Measurements from ENCODE around the gene DBNDD1. TPM values are rescaled to one million over a fixed set of nuclear protein-coding genes. Genes with fewer than 3 reads are reported as not detected.

Gene DBNDD1
- total and polyA plus RNA-seq, 3 donors from 2014 or later: 2.3 to 5.1 (median 4.7) TPM

- intact Hi-C loops (cut with DNase I; ENCODE audit: low total_unique reads): no loop called here
- WGBS, 2 donors: 79 to 86% methylated on average over 1 to 9 of the region's 9 CpGs
Measured at GRCh38 chr16:89966756-89967155, 52.5 kb downstream of the DBNDD1 start.

DNA sequence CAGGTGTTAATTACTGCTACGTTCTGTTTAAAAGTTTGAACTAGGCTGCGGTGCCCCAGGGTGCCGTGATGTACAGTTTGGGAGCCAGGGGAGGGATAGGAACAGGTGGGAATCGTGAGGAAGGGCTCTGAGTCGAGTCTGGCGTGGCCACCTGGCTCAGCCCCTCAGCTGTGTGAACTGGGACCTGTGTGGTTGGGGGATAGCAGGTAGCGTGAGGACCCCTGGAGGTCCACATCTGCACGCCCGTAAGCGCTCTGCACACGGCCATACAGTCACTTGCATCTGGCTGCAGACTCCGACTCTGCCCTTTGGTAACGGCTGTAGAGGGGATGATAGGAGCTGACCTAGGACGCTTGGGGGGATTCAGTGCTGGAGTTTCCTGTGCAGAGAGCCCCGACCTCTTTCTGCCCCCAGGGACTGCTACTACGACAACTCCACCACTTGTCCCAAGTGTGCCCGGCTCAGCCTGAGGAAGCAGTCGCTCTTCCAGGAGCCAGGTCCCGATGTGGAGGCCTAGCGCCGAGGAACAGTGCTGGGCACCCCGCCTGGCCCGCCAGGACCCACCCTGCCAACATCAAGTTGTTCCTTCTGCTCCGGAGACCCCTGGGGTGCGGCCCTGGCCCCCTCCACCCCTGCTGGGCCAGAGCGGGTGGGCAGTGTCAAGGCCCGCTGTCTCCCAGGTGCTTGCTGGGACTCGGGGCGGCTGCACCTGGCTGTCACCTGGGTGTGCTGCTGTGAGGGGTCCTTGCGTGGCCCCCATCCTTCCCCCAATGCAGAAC, 53.6 kb downstream of the DBNDD1 start:
- no peaks in the 10 kb centered on the region for H3K36me3 ChIP-seq (ENCODE audit: low read depth, missing control alignments)
- no peak overlapping the region for H3K27ac ChIP-seq
- no peak for TF ChIP-seq POLR2A (IDR thresholded peaks at IDR 0.05)
- intact Hi-C loops (cut with DNase I; ENCODE audit: low total_unique reads): no loop called here
- H3K9me3 ChIP-seq: no peaks in the 10 kb centered on the region
- DNase-seq: no peak
- WGBS, 2 donors: 90 to 92% methylated on average over 18 to 30 of the region's 30 CpGs
- no peaks in the 10 kb centered on the region for H3K27me3 ChIP-seq
- H3K4me1 ChIP-seq: no peaks in the 10 kb centered on the region
- H3K4me3 ChIP-seq: no peak overlapping the region

More at GRCh38 chr16:89966756-89967155, 52.5 kb downstream of the DBNDD1 start:
- Histone ChIP-seq H3K27me3 (no peaks in the 10 kb centered on the region), H3K9me3 (no peaks in the 10 kb centered on the region), H3K27ac (no peak overlapping the region), H3K4me1 (peaks cover 8% of the 10 kb centered on the region), H3K36me3 (ENCODE audit: low read depth, missing control alignments) (no peaks in the 10 kb centered on the region), H3K4me3 (no peak overlapping the region)
- TF ChIP-seq POLR2A (IDR thresholded peaks at IDR 0.05): no peak
- TF ChIP-seq, protein P1, sequence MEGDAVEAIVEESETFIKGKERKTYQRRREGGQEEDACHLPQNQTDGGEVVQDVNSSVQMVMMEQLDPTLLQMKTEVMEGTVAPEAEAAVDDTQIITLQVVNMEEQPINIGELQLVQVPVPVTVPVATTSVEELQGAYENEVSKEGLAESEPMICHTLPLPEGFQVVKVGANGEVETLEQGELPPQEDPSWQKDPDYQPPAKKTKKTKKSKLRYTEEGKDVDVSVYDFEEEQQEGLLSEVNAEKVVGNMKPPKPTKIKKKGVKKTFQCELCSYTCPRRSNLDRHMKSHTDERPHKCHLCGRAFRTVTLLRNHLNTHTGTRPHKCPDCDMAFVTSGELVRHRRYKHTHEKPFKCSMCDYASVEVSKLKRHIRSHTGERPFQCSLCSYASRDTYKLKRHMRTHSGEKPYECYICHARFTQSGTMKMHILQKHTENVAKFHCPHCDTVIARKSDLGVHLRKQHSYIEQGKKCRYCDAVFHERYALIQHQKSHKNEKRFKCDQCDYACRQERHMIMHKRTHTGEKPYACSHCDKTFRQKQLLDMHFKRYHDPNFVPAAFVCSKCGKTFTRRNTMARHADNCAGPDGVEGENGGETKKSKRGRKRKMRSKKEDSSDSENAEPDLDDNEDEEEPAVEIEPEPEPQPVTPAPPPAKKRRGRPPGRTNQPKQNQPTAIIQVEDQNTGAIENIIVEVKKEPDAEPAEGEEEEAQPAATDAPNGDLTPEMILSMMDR (IDR thresholded peaks at IDR 0.05): no peak
- DNase-seq: no peak

DNA sequence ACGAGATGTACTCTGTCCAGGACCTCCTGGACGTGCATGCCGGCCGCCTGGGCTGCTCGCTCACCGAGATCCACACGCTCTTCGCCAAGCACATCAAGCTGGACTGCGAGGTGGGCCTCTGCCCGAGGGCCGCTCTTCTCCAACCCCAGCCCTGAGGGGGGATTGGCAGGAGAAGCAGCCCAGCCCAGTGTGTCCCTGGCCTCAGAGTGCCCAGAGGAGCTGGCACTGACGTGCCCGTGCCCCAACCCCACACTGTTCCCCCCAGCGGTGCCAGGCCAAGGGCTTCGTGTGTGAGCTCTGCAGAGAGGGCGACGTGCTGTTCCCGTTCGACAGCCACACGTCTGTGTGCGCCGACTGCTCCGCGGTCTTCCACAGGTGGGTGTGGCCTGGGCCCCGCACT, 55.1 kb downstream of the DBNDD1 start:
- no peaks in the 10 kb centered on the region for H3K36me3 ChIP-seq (ENCODE audit: low read depth, missing control alignments)
- DNase-seq: no peak
- H3K27ac ChIP-seq: no peak overlapping the region
- H3K4me1 ChIP-seq: no peaks in the 10 kb centered on the region
- no peaks in the 10 kb centered on the region for H3K27me3 ChIP-seq
- intact Hi-C loops (cut with DNase I; ENCODE audit: low total_unique reads): no loop called here
- TF ChIP-seq POLR2A (IDR thresholded peaks at IDR 0.05): no peak
- TF ChIP-seq, protein P1 (IDR thresholded peaks at IDR 0.05): no peak
- no peaks in the 10 kb centered on the region for H3K9me3 ChIP-seq
- H3K4me3 ChIP-seq: no peak overlapping the region
- 90% methylated on average over 24 of the region's 25 CpGs; no CpG with 5 or more reads in 1 of the 2 donors for WGBS, 2 donors

GRCh38 chr16:89962754-89963498, 56.3 kb downstream of the DBNDD1 start:
- 86 to 89% methylated on average over 11 to 26 of the region's 26 CpGs for WGBS, 2 donors
- H3K36me3 ChIP-seq (ENCODE audit: low read depth, missing control alignments): no peaks in the 10 kb centered on the region
- H3K27ac ChIP-seq: no peak overlapping the region
- DNase-seq: no peak
- intact Hi-C loops (cut with DNase I; ENCODE audit: low total_unique reads): no loop called here
- no peak overlapping the region for H3K4me3 ChIP-seq
- no peaks in the 10 kb centered on the region for H3K27me3 ChIP-seq
- no peaks in the 10 kb centered on the region for H3K4me1 ChIP-seq
- TF ChIP-seq, protein P1 (IDR thresholded peaks at IDR 0.05): no peak
- TF ChIP-seq POLR2A (IDR thresholded peaks at IDR 0.05): no peak
- no peaks in the 10 kb centered on the region for H3K9me3 ChIP-seq

- H3K9me3 ChIP-seq: no peaks in the 10 kb centered on the region
- no peaks in the 10 kb centered on the region for H3K4me1 ChIP-seq
- H3K27me3 ChIP-seq: no peaks in the 10 kb centered on the region
- H3K4me3 ChIP-seq: no peak overlapping the region
- no peak for DNase-seq
- H3K36me3 ChIP-seq (ENCODE audit: low read depth, missing control alignments): no peaks in the 10 kb centered on the region
- intact Hi-C loops (cut with DNase I; ENCODE audit: low total_unique reads): no loop called here
- WGBS, 2 donors: 95 to 99% methylated on average over 10 to 23 of the region's 23 CpGs
- no peak overlapping the region for H3K27ac ChIP-seq
- TF ChIP-seq, protein P1 (IDR thresholded peaks at IDR 0.05): no peak
- TF ChIP-seq POLR2A (IDR thresholded peaks at IDR 0.05): no peak
Measured at GRCh38 chr16:89961920-89962319, 57.3 kb downstream of the DBNDD1 start.
